BLaER1 (cell line): ENCODE measurements around the gene RPA3.

Experiments used
- H3K27ac ChIP-seq: shearing (Covaris generic); formaldehyde crosslinking; 2 replicates; pipeline ENCODE4 v1.8.1; 2022
- H3K27me3 ChIP-seq: shearing (Covaris generic); formaldehyde crosslinking; 2 replicates; pipeline ENCODE4 v1.8.1; 2022
- H3K36me3 ChIP-seq: shearing (Covaris generic); formaldehyde crosslinking; 2 replicates; pipeline ENCODE4 v1.8.1; 2022
- H3K4me1 ChIP-seq: shearing (Covaris generic); formaldehyde crosslinking; 2 replicates; pipeline ENCODE4 v1.8.1; 2022
- H3K4me2 ChIP-seq: shearing (Covaris generic); formaldehyde crosslinking; 2 replicates; pipeline ENCODE4 v1.8.1; 2022
- H3K4me3 ChIP-seq: shearing (Covaris generic); formaldehyde crosslinking; 2 replicates; pipeline ENCODE4 v1.8.1; 2022
- H3K9ac ChIP-seq: shearing (Covaris generic); formaldehyde crosslinking; 2 replicates; pipeline ENCODE4 v1.8.1; 2022
- H3K9me3 ChIP-seq: shearing (Covaris generic); formaldehyde crosslinking; 2 replicates; pipeline ENCODE4 v1.8.1; 2022
- H4K20me1 ChIP-seq: shearing (Covaris generic); formaldehyde crosslinking; 2 replicates; pipeline ENCODE4 v1.8.1; 2022
- Cebpa-rat ChIP-seq: shearing (Covaris generic); IDR thresholded peaks from 2 replicates; pipeline ENCODE4 v1.8.1; 2022

The RPA3 gene

GRCh38 chr7:7736671-7737070, 18.3 kb upstream of the RPA3 start:
- no peaks in the 10 kb centered on the region for H4K20me1 ChIP-seq
- H3K4me1 ChIP-seq = peaks cover 43% of the 10 kb centered on the region
- H3K36me3 ChIP-seq = no peaks in the 10 kb centered on the region
- H3K9me3 ChIP-seq = no peaks in the 10 kb centered on the region
- no peak overlapping the region for H3K27ac ChIP-seq
- no peak overlapping the region for H3K4me2 ChIP-seq
- no peak for TF ChIP-seq Cebpa-rat
- H3K4me3 ChIP-seq = no peak overlapping the region
- H3K9ac ChIP-seq = no peak overlapping the region
- no peaks in the 10 kb centered on the region for H3K27me3 ChIP-seq

GRCh38 chr7:7732621-7733281, 14.3 kb upstream of the RPA3 start:
- no peak overlapping the region for H3K9ac ChIP-seq
- H3K4me3 ChIP-seq = no peak overlapping the region
- H3K27me3 ChIP-seq = no peaks in the 10 kb centered on the region
- H3K4me1 ChIP-seq = peaks cover 25% of the 10 kb centered on the region
- no peak for TF ChIP-seq Cebpa-rat
- H3K4me2 ChIP-seq = no peak overlapping the region
- no peaks in the 10 kb centered on the region for H4K20me1 ChIP-seq
- H3K27ac ChIP-seq = no peak overlapping the region
- no peaks in the 10 kb centered on the region for H3K36me3 ChIP-seq
- H3K9me3 ChIP-seq = peaks cover 7% of the 10 kb centered on the region; the same call in 1 of the 2 replicates

DNA sequence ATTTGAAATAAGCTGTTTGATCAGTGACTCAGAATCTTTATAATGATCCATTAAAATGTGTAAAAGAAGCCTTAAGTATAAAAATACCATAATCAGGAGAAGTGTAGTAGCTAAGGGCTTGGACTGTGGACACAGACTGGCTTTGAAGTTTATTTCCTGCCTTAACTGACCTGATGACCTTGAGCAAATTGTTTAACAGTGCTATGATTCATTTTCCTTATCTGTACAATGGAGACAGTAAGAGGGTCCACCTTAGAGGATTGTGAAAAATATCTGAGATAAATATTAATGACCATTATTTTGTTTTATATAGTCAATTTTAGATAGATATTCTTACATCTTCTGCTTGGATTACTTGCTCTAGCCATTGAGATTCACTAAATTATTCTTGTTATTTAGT, 13.3 kb upstream of the RPA3 start:
- Histone ChIP-seq H3K4me2 (no peak overlapping the region), H3K27ac (no peak overlapping the region), H3K36me3 (no peaks in the 10 kb centered on the region), H3K9ac (no peak overlapping the region), H3K4me1 (peaks cover 24% of the 10 kb centered on the region), H4K20me1 (no peaks in the 10 kb centered on the region), H3K9me3 (peaks cover 15% of the 10 kb centered on the region), H3K4me3 (no peak overlapping the region), H3K27me3 (no peaks in the 10 kb centered on the region)
- no peak for TF ChIP-seq Cebpa-rat

GRCh38 chr7:7720750-7721621, 2.6 kb upstream of the RPA3 start:
- Histone ChIP-seq H3K9me3 (peaks cover 25% of the 10 kb centered on the region), H3K4me2 (no peak overlapping the region), H3K27me3 (no peaks in the 10 kb centered on the region), H3K4me1 (peaks cover 16% of the 10 kb centered on the region), H4K20me1 (no peaks in the 10 kb centered on the region), H3K9ac (no peak overlapping the region), H3K27ac (no peak overlapping the region), H3K36me3 (no peaks in the 10 kb centered on the region), H3K4me3 (no peak overlapping the region)
- TF ChIP-seq Cebpa-rat = no peak

GRCh38 chr7:7720193-7720592, 1.8 kb upstream of the RPA3 start:
- Histone ChIP-seq H3K4me1 (peaks cover 16% of the 10 kb centered on the region), H3K36me3 (no peaks in the 10 kb centered on the region), H3K9ac (no peak overlapping the region), H3K4me3 (no peak overlapping the region), H3K4me2 (no peak overlapping the region), H3K27ac (no peak overlapping the region; the same call in 1 of the 2 replicates), H4K20me1 (no peaks in the 10 kb centered on the region), H3K27me3 (no peaks in the 10 kb centered on the region), H3K9me3 (peaks cover 23% of the 10 kb centered on the region)
- TF ChIP-seq Cebpa-rat = no peak

DNA sequence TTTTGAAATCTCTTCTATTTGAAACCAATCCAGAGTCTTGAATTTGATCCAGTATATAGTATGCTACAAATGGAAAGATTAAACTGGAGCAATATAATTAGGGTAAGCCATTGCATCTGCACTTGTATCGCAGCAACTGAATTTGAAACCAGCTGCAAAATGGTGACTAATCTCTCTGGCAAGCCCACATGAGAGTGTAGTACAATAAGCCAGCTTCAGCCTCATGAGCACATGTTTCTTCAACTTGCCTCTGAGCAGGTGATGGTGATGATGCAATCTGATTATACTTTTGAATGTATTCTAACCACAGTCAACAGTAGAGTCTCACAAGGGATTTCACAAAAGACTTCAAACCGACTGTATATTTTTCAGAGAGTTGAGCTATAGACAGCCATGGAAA, 829 bp upstream of the RPA3 start:
- peak overlapping the region; percentile 46 for H3K4me2 ChIP-seq
- peak overlapping the region; percentile 24; the same call in 1 of the 2 replicates for H3K27ac ChIP-seq
- H3K27me3 ChIP-seq = no peaks in the 10 kb centered on the region
- H3K4me3 ChIP-seq = no peak overlapping the region
- TF ChIP-seq Cebpa-rat = peak; percentile 92; the same call in 1 of the 2 replicates
- H3K9ac ChIP-seq = no peak overlapping the region
- no peaks in the 10 kb centered on the region for H4K20me1 ChIP-seq
- peaks cover 23% of the 10 kb centered on the region for H3K9me3 ChIP-seq
- H3K4me1 ChIP-seq = peaks cover 16% of the 10 kb centered on the region
- no peaks in the 10 kb centered on the region for H3K36me3 ChIP-seq

DNA sequence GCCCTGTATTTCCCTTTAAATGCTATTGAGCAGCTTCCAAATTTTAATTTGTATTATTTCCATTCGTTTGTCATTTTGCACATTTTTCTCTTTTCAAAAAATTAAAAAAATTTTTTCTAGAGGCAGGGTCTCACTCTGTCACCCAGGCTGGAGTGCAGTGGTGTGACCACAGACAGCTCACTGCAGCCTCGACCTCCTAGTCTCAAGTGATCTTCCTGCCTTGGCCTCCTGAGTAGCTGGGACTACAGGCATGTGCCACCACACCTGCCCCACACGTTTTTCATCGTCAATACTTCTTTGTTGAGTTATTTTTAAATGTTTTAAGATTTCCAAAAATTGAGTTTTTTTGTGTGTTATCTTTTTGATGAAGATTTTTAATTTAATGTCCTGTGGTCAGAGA, 4.7 kb downstream of the RPA3 start:
- H3K9ac ChIP-seq = no peak overlapping the region
- H3K9me3 ChIP-seq = peaks cover 11% of the 10 kb centered on the region
- no peak overlapping the region for H3K27ac ChIP-seq
- H3K4me1 ChIP-seq = peaks cover 3% of the 10 kb centered on the region
- no peaks in the 10 kb centered on the region for H3K36me3 ChIP-seq
- H3K4me2 ChIP-seq = no peak overlapping the region
- no peaks in the 10 kb centered on the region for H4K20me1 ChIP-seq
- H3K4me3 ChIP-seq = no peak overlapping the region
- TF ChIP-seq Cebpa-rat = no peak
- no peaks in the 10 kb centered on the region for H3K27me3 ChIP-seq

- no peaks in the 10 kb centered on the region for H3K36me3 ChIP-seq
- 0 out of 2 replicates have a peak, but pooled peaks cover 9% of the 10 kb centered on the region for H3K4me1 ChIP-seq
- no peak overlapping the region for H3K4me2 ChIP-seq
- H3K27me3 ChIP-seq = no peaks in the 10 kb centered on the region
- H3K4me3 ChIP-seq = no peak overlapping the region
- no peaks in the 10 kb centered on the region for H3K9me3 ChIP-seq
- no peak overlapping the region for H3K27ac ChIP-seq
- TF ChIP-seq Cebpa-rat = no peak
- no peaks in the 10 kb centered on the region for H4K20me1 ChIP-seq
- H3K9ac ChIP-seq = no peak overlapping the region
Observed at GRCh38 chr7:7710469-7710868, 7.9 kb downstream of the RPA3 start.

DNA sequence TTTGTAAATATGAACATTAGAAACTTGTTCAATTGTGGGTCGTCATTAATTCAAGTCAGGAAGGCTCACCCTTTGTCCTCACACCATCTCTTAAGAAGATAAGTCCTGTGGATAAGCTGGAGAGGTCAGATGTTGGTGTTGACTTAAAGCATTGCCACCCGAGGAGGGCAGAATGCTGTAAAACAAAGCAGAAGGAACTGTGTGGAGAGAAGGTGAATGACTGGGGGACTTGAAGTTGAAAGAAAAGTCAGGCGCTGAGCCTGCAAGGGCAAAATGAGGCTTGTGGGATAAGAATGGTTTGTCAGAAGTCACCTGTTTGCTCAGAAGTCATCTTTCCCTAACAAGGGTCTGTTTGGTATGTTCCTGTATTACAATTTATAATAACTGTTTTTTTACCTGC, 9.1 kb downstream of the RPA3 start:
- no peak for TF ChIP-seq Cebpa-rat
- Histone ChIP-seq H4K20me1 (no peaks in the 10 kb centered on the region), H3K9me3 (no peaks in the 10 kb centered on the region), H3K4me3 (no peak overlapping the region), H3K36me3 (no peaks in the 10 kb centered on the region), H3K27me3 (no peaks in the 10 kb centered on the region), H3K4me1 (0 out of 2 replicates have a peak, but pooled peaks cover 9% of the 10 kb centered on the region), H3K27ac (no peak overlapping the region), H3K9ac (no peak overlapping the region), H3K4me2 (no peak overlapping the region)

DNA sequence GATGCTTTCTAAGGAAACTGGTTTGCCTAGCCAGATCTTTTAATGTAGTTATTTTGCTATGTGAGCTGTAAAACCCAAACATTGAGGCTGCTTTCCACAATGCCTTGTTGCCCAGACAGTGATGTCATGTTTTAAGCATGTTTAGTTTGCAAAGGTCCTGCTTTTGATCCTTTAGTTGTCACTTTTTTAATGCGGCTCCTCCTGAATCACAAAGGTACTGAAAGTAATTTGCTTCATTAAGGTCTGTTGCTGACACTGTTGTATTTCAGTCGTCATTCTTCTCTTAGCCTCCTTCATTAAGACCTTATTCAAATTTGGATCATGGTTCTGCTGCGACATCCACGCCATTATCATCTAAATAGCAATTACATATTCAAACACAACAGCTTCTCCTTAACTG, 10.6 kb downstream of the RPA3 start:
- H3K27me3 ChIP-seq = no peaks in the 10 kb centered on the region
- no peaks in the 10 kb centered on the region for H3K36me3 ChIP-seq
- no peaks in the 10 kb centered on the region for H4K20me1 ChIP-seq
- H3K9me3 ChIP-seq = no peaks in the 10 kb centered on the region
- 0 out of 2 replicates have a peak, but pooled peaks cover 9% of the 10 kb centered on the region for H3K4me1 ChIP-seq
- H3K4me3 ChIP-seq = no peak overlapping the region
- no peak overlapping the region for H3K27ac ChIP-seq
- H3K9ac ChIP-seq = no peak overlapping the region
- no peak for TF ChIP-seq Cebpa-rat
- H3K4me2 ChIP-seq = no peak overlapping the region
